GM18867 (cell line): Measurements from ENCODE around the gene ZNF366.

Source experiments
- ATAC-seq: cut with Tn5 transposase; IDR thresholded peaks from one replicate; pipeline ENCODE4 v1.9.1; 2021; ENCODE audit warnings: mild to moderate bottlenecking, moderate library complexity; ENCODE audit not compliant: unreplicated experiment

The ZNF366 gene

DNA sequence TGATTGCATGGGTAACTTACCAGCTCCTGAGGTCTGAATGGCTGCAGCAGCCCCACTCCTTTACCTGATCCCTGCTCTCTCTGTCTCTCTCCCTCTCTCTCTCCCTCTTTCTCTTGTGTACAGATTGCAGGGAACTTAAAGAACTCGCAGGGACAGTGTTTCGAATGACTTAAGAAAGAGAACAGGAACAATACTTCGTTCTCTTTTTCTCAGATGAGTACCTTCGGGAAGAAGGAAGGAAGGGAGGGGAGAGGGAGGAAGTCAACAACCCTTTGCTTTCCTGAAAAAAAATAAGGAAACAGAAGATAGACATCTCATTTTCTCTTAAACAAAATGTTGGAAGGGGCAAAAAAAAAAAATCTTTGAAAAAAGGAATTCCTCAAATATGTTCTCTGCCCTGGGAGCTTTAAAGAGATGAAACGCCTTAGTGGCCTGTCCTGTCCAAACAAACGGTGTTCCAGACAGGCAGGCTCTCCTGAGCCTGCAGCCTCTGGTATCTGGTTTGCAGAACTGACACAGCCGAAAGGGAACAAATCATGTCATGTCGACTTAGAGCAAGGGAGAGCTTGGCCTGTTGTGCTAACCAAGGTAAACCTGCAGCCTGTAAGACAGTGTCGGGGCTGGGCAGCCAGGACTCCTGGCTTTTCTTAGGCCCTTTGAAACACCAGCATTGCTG, at the start of gene ZNF366:
Gene ZNF366 (minus strand): TSS at position 180 of the 676 bp plus-strand sequence. CDS start 45,914 bp downstream, outside the sequence.
- ATAC-seq = no peak

- peak; percentile 77 for ATAC-seq
Measured at GRCh38 chr5:72556351-72557166, 49.3 kb upstream of the ZNF366 start.

GRCh38 chr5:72555871-72556270, 48.7 kb upstream of the ZNF366 start:
- no peak for ATAC-seq

GRCh38 chr5:72554897-72555296, 47.7 kb upstream of the ZNF366 start:
- ATAC-seq = no peak

GRCh38 chr5:72552041-72552557, 44.9 kb upstream of the ZNF366 start:
- no peak for ATAC-seq

GRCh38 chr5:72550595-72550994, 43.4 kb upstream of the ZNF366 start:
- ATAC-seq = no peak

- no peak for ATAC-seq
Measured at GRCh38 chr5:72543811-72544210, 36.6 kb upstream of the ZNF366 start.

DNA sequence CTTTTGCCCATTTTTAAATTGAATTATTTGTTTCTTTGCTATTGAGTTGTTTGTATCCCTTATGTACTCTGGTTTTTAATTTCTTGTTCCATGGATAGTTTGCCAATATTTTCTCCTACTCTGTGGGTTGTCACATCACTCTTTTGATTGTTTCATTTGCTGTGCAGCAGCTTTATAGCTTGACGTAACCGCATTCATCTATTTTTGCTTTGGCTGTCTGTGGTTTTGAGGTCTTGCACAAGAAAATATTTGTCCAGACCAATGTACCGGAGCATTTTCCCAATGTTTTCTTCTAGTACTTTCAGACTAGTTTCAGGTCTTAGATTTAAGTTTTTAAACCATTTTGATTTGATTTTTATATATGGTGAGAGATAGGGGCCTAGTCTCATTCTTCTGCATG, 36.2 kb upstream of the ZNF366 start:
- no peak for ATAC-seq

DNA sequence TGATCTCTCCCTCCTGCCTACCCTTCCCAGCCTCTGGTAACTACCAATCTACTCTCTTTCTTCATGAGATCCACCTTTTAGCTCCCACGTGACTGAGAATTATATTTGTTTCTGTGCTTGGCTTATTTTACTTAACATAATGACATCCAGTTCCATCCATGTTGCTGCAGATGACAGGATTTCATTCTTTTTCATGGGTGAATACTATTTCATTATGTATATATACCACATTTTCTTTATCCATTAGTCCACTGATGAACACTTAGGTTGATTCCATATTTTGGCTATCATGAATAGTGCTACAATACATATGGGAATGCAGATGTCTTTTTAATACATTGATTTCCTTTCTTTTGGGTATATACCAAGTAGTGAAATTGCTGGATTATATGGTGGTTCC, 35.5 kb upstream of the ZNF366 start:
- no peak for ATAC-seq

DNA sequence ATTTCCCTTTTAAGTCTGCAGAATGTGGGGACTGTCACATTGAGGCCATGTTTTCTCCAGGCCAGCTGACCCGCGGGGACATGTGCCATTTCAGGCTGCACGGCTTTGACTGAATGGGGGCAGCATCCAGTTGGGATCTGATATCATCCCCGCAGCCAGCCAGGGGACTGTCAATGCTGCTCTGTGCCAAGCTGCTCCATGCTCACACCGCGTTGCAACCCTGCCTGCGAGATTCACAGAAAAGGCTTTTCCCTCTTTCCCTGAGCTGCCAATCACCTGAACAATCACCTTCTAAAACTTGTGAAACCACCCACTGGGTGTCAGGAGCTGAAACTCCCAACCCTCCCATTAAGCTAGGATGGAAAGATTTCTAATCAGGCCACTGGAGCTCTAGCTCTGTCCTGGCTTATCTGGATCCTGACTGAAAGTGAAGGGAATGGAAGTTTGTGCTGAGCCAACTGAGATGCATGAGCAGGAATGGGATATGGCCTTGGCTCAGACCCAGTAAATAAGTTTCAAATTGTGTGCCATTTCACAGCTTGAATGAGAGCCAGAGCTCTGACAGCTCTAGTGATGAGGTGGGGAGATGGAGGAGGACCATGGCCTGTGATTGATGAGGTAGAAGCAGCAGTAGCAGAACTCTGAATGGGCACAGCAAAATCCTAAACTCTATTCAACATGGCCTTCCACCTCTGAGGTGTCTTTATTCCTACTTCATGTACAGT, 34.5 kb upstream of the ZNF366 start:
- ATAC-seq = no peak

- no peak for ATAC-seq
Measured at GRCh38 chr5:72540759-72541438, 33.7 kb upstream of the ZNF366 start.

GRCh38 chr5:72539726-72540125, 32.5 kb upstream of the ZNF366 start:
- no peak for ATAC-seq

DNA sequence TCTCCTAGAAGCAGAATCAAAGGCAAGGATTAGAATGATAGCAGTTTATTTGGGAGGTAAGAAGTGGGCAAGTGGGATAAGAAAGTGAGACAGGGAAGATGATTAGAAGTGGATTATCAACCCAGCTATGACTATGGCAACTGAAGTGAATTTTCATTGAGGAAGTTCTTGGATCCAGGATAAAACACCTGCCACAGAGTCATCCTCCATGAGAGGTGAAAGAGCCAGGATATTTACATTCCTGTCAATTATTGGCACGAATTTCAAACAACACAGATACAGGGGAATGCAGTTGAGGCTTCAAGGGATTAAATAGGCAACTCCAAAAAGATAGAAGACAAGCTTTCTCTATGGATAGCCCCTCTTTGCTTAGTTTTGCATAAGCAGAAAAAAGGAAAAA, 31.8 kb upstream of the ZNF366 start:
- no peak for ATAC-seq

- ATAC-seq = no peak
Measured at GRCh38 chr5:72537166-72537565, 30.0 kb upstream of the ZNF366 start.

GRCh38 chr5:72531496-72532190, 24.4 kb upstream of the ZNF366 start:
- ATAC-seq = no peak

GRCh38 chr5:72530196-72530595, 23.0 kb upstream of the ZNF366 start:
- ATAC-seq = no peak

- ATAC-seq = no peak
Measured at GRCh38 chr5:72529383-72529782, 22.2 kb upstream of the ZNF366 start.

DNA sequence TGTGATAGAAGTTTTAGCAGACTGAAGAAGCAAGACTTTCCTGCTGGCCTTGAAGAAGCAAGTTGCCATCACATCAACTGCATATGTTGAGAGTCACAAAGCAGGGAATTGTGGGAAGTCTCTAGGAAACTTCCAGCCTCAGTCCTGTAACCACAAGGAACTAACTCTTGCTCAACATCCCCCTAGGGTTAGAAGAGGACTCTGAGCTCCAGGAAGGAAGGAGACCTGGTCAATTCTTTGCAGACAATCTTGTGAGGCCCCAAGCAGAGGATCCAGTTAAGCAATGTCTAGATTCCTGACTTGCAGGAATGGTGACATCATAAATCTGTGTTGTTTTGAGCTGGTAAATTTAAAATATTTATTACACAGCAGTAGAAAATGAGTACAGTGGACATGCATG, 18.6 kb upstream of the ZNF366 start:
- ATAC-seq = no peak

DNA sequence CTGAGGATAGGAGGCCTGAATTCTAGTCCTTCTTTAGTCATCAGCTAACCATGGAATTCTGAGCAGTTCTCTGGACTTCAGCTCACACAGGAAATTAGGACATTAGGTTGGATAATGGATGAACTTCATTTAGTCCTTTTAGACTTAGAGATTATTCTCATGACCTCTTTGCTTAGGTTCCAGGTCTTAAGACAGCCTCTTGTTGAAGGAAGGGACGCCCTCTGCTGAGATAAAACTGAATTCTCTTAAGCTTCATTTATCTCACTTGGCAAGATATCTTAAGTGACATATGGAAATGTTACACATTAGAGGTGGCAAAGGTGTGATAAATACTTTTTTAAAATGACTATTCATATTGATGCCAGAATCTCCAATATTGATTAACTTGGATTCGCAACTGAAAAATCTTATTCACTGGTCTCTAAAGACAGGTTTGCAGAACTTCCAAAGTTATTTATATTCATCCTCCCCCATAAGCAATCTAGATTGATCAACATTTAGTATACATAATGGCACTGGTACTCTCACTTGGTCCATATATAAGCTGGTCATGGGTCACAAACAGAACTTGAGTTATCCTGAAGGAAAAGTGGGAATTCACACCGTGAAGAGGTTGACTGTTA, 16.9 kb upstream of the ZNF366 start:
- peak; percentile 67 for ATAC-seq

DNA sequence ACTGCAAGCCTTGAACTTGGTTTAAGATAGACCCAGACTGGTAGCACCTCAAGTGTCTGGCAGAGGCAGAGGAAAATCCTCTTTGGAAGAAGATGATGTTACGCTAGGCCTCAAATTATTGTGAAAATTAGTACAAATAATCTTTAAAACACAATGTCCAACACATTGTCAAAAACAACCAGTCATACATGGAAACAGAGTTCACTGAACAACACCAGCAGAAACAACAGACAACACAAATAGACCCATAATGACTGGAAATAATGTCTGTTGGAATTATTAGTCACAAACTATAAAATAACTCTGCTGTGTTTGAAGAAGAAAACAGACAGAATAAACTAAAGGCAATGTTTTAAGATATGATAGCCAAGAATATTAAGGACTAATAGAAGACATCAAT, 15.4 kb upstream of the ZNF366 start:
- no peak for ATAC-seq
